Measurements from ENCODE around the gene SMOC2.
"Not testable (repeated sequence)": the region's sequence is repeated elsewhere in the genome, so short reads cannot be mapped to it uniquely, and the experiment has no call there.

SMOC2 gene

DNA sequence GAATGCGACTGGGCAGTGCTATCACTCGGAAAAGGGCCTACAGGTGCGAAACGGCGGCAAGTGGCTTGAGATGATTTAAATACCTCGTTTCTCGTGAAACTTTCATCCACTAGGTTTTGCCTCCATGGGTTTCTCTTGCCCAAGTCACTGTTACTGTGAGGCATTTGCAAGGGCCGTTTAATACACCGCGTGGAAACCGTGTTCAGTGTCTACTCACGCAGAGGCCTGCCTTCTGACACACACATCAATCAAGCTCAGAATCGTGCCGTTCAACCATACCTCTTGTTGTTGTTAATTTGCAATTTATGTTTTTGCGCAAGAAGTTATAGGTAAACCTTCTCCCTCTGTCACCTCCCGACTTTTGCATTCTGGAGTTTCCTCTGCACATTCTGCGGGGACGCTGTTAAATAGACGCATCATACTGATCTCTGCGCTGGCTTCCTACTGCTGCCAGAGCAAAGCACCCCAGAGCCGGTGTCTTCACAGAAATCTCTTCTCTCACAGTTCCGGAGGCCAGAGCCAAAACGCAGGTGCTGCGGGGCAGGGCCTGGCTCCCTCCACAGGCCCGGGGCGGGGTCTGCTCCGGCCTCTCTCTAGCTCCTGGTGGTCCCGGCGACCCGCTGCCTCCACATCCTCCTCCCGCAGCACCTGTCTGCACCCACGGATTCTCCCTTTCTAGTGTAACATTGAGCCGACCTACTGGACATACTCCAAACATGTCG, 251.4 kb downstream of the SMOC2 start:
- DNase-seq, result no peak

- DNase-seq, result not testable (repeated sequence)
Measured at GRCh38 chr6:168692915-168693257, 251.9 kb downstream of the SMOC2 start.

DNA sequence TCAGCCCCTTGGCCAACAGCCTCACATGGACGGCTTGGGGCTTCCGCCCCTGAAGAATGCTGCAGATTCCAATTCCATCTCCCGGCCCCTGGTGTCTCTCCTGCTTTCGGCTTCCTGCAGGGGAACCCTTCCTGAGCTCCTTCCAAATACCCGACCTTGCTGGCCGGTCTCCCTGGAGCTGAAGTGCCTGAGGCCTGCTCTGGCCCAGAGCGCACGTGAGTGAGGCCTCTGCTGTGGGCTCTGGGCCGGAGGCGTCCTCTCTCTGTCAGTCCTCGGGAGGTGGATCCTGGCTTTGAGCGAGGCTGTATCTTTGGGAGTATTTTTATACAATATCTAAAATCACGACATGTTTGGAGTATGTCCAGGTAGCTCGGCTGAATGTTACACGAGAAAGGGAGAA, 253.8 kb downstream of the SMOC2 start:
- not testable (repeated sequence) for DNase-seq

DNA sequence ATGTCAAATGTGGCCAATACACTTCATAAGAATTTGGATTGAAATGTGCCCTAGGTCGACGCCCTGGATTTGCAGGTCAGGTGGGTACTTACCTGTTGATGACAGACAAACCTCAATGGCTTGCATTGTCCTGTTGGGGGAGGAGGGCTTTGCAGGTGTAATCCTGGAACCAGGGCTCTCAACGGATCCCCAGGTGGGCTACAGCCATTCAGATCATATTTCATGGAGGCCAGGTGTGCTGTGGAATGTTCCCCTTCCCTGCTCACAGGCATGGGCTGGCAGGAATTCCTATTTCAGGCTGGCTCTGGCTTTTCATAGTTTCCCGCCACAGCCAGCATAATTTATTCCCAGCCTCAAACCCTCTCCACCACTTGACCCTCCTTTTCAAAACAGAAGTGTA, 254.7 kb downstream of the SMOC2 start:
- DNase-seq, result no peak

DNA sequence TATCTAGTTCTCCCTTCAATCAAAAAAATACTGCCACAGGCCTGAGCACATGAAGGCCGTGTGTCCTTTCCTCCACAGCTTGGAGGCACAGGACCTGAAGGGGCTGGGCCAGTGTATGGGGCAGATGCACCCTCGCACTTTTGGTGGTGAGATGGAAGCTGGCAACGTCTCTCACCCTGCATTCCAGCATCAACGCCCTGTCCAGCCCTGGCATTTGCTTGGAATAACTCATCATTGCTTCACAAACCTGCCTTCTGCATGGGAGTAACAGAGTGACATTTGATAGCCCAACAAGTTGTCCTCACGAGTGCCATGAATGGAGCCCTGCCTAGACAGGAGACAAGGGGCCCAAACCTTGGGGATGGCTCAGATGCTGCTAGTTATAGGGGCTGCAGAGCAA, 257.9 kb downstream of the SMOC2 start:
- no peak for DNase-seq

DNA sequence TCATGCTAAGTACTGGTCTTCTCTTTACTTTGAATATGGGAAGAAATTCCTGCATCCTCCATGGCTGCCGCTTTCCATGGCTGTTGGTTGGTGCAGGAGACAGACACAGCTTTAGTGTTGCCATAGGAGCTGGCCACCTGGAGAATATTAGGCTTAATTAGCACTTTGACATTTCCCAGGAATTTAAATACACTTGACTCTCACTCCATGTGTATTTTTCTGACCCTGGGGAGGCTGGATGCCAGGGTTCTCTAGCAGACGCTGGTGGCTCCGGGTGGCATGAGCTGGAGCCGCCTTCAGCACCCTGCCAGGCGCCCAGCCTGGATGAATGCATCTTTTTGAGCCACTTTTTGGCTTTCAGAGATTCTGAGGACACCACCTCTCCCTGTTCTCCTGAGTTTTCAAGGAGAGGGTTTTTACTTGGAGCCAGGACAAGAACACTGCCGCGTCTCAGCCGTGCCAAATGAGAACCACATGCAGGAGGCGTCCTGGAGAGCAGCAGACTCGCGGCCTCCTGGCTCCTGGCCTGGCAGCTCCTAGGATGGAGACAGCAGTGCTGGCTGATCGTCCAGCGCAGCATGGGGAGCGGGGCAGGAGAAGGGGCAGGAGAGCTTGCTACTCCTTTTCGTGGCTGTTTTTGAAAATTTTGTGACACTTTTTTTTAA, 258.8 kb downstream of the SMOC2 start:
- DNase-seq, result no peak

DNA sequence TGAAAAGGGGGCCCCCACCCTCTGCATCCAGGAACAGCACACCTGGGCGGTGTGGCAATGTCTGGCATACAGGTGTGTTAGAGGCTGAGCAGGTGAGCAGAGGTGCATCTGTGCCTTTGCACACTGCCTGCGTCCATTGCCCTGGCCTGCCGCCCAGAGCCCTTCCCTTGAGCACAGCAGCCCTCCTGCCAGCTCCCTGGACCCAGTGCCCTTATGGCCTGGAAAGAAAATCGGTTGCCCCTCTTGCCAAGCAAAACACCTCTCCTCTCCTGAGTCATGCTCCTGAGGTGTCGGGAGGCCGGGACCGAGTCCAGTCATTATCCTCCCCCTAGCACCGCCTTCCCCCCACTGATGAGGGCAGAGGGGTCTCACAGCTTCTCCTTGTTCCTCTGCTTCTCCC, 259.9 kb downstream of the SMOC2 start:
- DNase-seq, result no peak

GRCh38 chr6:168703990-168704389, 263.0 kb downstream of the SMOC2 start:
- no peak for DNase-seq

- no peak for DNase-seq
Measured at GRCh38 chr6:168704678-168705077, 263.7 kb downstream of the SMOC2 start.

GRCh38 chr6:168705271-168705670, 264.3 kb downstream of the SMOC2 start:
- not testable (repeated sequence) for DNase-seq

DNA sequence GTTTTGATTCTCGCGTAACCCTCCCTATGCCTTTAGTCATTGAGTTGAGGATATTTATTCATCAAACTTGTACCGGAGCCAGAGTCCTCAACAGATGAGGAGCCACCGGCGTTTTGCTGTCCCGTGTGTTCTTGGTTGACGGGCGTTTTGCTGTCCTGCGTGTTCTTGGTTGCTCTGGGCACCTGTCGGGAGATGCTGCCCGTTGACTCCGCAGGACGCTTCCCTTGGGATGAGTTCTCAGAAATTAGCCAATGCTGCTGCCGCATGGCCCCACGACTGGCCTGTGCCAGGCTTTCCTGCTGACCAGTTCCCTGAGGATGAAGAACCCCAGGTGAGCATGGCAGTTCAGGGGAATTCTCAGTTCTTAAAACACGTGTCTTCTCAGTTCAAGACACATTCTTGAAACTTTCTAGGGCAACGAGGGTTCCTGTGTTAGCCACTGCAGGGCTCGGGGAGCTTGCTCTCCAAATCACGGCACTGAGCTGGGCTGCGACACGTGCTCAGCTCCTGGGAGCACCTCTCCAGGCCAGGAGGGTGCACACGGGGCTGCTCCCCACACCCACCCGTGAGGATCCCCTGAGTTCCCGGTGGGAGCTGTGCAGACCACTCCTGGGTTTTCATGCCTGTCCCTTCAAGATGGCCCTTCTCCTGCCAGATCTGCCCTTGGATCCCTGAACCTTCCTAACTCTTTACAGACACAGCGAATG, 265.6 kb downstream of the SMOC2 start:
- DNase-seq, result no peak

- DNase-seq, result no peak
Measured at GRCh38 chr6:168708526-168708925, 267.5 kb downstream of the SMOC2 start.

- no peak for DNase-seq
Measured at GRCh38 chr6:168708984-168709383, 268.0 kb downstream of the SMOC2 start.

DNA sequence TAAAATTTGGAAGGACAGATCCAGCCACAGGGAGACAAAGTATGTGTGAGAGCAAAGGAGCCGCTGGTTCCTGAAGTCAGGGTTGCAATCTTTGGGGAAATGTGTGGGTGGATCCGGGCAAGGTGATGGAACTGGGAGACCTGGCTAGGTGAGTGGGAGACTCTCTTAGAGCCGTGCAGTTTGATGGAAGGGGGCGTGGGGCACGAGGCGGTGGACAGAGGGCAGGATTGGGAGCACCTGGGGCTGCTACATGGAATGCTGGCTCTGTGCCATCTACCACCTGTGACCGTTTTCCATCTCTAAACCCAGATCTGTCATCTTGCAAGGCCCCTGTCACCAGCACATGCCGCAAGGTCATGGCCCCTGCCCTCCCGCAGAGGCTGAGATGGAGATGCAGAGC, 268.4 kb downstream of the SMOC2 start:
- DNase-seq, result no peak

- no peak for DNase-seq
Measured at GRCh38 chr6:168709991-168710390, 269.0 kb downstream of the SMOC2 start.

- no peak for DNase-seq
Measured at GRCh38 chr6:168711049-168711640, 270.2 kb downstream of the SMOC2 start.

DNA sequence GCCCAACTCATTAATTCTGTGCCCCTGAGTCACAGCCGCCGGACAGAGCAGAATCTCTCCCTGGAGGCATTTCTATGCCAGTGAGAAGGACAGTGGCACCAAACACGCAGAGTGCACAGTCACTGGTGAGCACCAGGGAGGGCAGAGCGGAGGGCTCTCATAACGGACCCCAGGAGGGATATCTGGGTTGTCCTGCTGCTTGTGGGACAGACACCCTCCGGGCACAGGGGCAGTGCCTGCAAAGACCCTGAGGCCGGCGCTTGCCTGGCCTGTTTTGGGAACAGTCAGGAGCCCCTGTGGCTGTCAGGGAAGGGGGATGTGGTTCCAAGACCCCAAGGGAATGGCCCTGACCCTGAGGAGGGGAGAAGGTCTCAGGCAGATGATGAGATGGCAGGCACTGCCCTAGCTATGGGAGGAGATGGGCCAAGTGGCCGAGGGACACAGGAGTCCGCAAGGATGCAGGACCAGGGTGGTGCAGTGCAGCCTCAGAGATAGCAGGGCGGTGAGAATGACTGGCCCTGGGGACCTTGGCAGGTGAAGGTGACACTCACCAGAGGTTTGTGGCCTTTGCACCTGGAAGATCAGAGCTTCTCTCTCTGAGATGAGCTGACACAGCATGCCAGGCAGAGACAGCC, 270.8 kb downstream of the SMOC2 start:
- no peak for DNase-seq

DNA sequence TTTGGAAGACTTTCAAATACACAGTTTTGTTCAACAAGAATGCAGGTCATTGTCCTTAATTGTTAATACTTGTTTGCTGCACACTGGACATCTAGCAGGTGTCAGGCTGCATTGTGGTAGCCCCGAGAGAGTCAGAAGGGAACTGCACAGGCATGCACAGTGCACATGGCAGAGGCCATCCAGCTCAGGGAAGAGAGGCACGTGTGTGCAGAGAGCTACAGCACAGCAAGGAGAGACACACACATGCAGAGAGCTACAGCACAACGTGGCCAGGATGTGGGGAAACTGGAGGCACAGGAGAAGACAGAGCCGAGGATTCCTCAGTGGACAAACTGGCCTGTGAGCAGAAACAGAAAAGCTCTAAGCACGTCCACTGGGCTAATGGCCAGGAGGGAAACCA, 272.0 kb downstream of the SMOC2 start:
- DNase-seq, result no peak

DNA sequence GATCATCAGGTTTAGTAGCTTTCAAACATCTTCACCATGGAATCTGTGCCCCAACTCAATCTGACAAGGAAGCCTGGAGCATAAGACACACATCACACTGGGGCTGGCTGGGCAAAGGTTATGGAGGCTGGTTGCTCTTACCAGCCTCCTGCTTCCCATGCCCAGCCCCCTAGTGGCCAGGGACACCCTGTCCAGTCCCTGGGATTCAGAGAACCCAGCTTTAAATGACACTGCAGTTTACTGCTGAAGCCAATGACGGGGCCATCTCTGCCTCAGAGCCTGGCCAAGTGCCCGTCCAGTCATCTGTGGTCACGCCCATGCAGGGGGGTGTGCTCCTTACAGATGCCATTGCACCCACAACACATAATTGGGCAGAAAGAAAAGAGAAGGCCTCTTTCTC, 272.9 kb downstream of the SMOC2 start:
- no peak for DNase-seq

DNA sequence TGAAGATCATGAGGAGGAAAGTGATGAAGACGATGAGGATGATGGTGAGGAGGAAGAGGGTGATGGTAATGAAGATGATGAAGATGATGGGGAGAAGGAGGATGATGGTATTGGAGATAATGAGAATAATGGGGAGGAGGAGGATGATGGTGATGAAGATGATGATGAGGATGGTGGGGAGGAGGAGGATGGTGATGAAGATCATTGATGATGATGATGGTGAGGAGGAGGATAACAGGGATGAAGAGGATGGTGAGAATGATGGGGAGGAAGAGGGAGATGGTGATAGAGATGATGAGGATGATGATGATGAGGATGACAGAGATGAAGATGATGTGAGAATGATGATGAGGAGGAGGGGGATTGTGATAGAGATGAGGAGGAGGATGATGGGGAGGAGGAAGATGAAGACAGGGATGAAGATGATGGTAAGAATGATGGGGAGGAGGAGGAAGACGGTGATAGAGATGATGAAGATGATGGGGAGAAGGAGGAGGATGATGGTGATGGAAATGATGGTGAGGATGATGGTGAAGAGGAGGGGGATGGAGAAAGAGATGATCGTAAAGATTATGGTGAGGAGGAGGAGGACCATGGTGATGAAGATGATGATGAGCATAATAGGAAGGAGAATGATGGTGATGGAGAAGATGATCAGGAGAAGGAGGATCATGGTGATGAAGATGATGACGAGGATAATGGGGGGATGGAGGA, 273.7 kb downstream of the SMOC2 start:
- no peak for DNase-seq

DNA sequence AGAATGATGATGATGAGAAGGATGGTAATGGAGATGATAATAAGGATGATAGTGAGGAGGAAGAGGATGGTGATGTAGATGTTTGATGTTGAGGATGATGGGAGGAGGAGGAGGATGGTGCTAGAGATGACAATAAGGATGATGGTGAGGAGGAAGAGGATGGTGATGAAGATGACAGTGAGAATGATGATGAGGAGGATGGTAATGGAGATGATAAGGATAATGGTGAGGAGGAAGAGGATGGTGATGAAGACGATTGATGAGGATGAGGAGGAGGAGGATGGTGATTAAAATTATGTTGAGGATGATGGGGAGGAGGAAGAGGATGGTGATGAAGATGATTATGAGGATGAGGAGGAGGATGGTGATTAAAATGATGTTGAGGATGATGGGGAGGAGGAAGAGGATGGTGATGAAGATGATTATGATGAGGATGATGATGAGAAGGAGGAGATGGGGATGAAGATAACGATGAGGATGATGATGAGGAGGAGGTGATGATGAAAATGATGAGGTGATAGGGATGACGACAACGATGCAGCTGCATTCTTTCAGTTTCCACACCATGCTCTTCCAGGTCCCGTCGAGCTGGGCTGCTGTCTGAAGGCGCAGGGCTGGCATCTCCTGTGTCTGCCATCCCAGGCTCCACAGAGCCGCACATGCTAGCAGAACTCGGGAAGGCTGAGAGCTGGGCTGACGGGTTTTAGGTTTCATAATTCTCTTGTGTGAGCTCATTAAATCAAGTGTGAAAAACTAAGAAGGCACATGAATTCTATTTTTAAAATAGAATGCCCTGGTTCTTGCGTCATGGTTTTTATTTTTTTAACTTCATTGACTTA, 274.9 kb downstream of the SMOC2 start:
- DNase-seq, result no peak

DNA sequence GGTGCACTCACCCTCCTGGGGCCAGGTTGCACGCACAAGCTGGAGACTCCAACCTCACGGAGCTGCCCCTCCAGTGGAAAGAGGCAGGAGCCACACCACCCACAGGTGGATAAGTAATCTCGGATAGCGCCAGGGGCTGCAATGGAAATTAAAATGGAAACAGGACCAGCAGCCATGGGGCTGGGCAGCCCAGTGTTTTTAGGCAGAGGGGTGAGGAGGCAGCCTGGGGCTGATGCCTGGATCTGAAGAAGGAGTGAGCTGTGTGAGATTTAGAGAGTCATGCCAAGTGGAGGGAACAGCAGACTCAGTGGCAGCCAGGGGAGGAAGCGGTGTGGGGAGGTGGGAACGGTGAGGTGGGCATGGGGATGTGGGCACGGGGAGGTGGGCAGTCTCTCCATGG, 275.6 kb downstream of the SMOC2 start:
- DNase-seq, result no peak

Data from KG1 (cell line).